ENCODE measurements around the gene S100A5. TPM values are rescaled to one million over a fixed set of nuclear protein-coding genes. Genes with fewer than 3 reads are reported as not detected.

Gene S100A5
- total and polyA plus RNA-seq, 9 of the 15 experiments (the other 6 are each of a cell fraction or from before 2014, with no cell fraction given), result 0.56 to 1.4 (median 0.64) TPM; not detected in 5

DNA sequence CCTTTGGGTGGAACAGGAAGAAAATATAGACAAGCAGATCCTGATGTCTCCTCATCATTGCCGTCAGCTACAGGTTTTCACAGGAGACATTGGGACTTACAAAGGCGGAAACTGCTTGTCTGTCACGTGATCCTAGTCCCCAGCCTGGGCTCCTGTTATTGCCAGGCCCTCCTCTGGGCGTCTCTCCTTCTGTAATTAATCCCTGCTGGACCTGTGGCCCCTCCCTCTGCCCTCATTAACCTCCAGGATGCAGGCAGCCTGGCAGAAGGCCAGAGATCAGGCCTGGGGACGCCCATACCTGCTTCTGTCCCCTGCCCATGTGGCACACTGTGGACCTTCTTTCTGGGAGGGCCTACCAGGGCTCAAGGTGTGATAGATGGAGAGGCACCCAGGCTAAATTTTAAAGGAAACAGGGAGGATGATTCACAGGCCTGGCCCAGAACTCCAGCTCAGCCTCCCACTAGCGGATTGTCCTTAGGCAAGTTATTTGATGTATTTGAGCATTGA is 2.4 kb downstream of the S100A5 start (continued):
- no peak for TF ChIP-seq CHD7 (IDR thresholded peaks at IDR 0.05; ENCODE audit: low read depth, low read length)
- TF ChIP-seq E2F4 (CRISPR knock-in tag; IDR thresholded peaks at IDR 0.05; ENCODE audit: low read depth), result no peak
- TF ChIP-seq ZNF830 (CRISPR knock-in tag; IDR thresholded peaks at IDR 0.05), result no peak
- no peak for TF ChIP-seq MCM5 (IDR thresholded peaks at IDR 0.05; ENCODE audit: low read depth)
- TF ChIP-seq OTX1 (CRISPR knock-in tag; IDR thresholded peaks at IDR 0.05), result no peak
- no peak for TF ChIP-seq SETDB1 (IDR thresholded peaks at IDR 0.05; ENCODE audit: low read length)
- TF ChIP-seq HSF4 (CRISPR knock-in tag; IDR thresholded peaks at IDR 0.05; ENCODE audit: borderline replicate concordance), result no peak
- TF ChIP-seq PBX2 (CRISPR knock-in tag; IDR thresholded peaks at IDR 0.05; ENCODE audit: low read depth), result no peak
- peak; percentile 47 for TF ChIP-seq PBX2 (tag; conservative IDR thresholded peaks at IDR 0.05; ENCODE audit: low read depth)
- TF ChIP-seq CBFA2T3 (IDR thresholded peaks at IDR 0.05), result no peak
- no peak for TF ChIP-seq ARID3A (IDR thresholded peaks at IDR 0.05; ENCODE audit: borderline replicate concordance, low read depth, low read length)

Measured in K562 (cell line).